ENCODE results near the gene ABHD6. TPM values are rescaled to one million over a fixed set of nuclear protein-coding genes. Genes with fewer than 3 reads are reported as not detected.
"Not testable (repeated sequence)": the region's sequence is repeated elsewhere in the genome, so short reads cannot be mapped to it uniquely, and the experiment has no call there.

ABHD6 gene
- total and polyA plus RNA-seq, 2 experiments from 2014 or later, result 24.6 to 25.1 TPM

GRCh38 chr3:58266577-58266976 is 29.0 kb downstream of the ABHD6 start:
- no peaks in the 10 kb centered on the region for H3K36me3 ChIP-seq (replicated peaks; ENCODE audit: insufficient read depth, low read depth)
- no peak overlapping the region for H3K27ac ChIP-seq
- no peaks in the 10 kb centered on the region for H3K9me2 ChIP-seq (replicated peaks; ENCODE audit: insufficient read depth)
- no peaks in the 10 kb centered on the region for H3K27me3 ChIP-seq
- no peak for TF ChIP-seq EZH2 (IDR thresholded peaks at IDR 0.05; ENCODE audit: borderline replicate concordance)
- TF ChIP-seq EZH2phosphoT487 (IDR thresholded peaks at IDR 0.05; ENCODE audit: low read depth, severe bottlenecking, unreplicated experiment), result no peak
- TF ChIP-seq, protein P1, sequence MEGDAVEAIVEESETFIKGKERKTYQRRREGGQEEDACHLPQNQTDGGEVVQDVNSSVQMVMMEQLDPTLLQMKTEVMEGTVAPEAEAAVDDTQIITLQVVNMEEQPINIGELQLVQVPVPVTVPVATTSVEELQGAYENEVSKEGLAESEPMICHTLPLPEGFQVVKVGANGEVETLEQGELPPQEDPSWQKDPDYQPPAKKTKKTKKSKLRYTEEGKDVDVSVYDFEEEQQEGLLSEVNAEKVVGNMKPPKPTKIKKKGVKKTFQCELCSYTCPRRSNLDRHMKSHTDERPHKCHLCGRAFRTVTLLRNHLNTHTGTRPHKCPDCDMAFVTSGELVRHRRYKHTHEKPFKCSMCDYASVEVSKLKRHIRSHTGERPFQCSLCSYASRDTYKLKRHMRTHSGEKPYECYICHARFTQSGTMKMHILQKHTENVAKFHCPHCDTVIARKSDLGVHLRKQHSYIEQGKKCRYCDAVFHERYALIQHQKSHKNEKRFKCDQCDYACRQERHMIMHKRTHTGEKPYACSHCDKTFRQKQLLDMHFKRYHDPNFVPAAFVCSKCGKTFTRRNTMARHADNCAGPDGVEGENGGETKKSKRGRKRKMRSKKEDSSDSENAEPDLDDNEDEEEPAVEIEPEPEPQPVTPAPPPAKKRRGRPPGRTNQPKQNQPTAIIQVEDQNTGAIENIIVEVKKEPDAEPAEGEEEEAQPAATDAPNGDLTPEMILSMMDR (IDR thresholded peaks at IDR 0.05; ENCODE audit: poor library complexity), result no peak
- 97% methylated on average over 1 of the region's 1 CpG for WGBS (ENCODE audit: low lambda C conversion rate, missing lambda C conversion rate)
- H3K4me1 ChIP-seq (ENCODE audit: insufficient read depth), result no peaks in the 10 kb centered on the region
- no peak overlapping the region for H2AFZ ChIP-seq
- DNase-seq (ENCODE audit: low spot score), result no peak
- no peaks in the 10 kb centered on the region for H4K20me1 ChIP-seq (ENCODE audit: insufficient read depth, poor library complexity, severe bottlenecking)
- H3K4me3 ChIP-seq, result no peak overlapping the region
- H3K79me2 ChIP-seq, result no peaks in the 10 kb centered on the region
- no peaks in the 10 kb centered on the region for H3K9me3 ChIP-seq (ENCODE audit: low read depth)
- no peak overlapping the region for H3K4me2 ChIP-seq

DNA sequence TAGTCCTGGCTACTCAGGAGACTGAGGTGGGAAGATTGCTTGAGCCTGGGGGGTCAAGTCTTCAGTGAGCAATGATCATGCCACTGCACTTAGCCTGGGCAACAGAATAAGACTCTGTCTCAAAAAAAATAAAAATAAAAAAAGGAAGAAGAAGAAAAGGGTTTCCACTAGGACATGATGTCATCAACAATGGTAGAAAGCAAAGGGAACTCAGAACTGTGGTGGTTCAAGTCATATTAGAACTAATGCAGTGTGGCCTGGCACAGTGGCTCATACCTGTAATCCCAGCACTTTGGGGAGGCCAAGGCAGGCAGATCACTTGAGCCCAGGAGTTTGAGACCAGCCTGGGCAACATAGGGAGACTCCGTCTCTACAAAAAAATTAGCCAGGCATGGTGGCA is 30.0 kb downstream of the ABHD6 start:
- not testable (repeated sequence) for H3K4me2 ChIP-seq; H3K79me2 ChIP-seq; H3K4me3 ChIP-seq; H3K27me3 ChIP-seq; H2AFZ ChIP-seq; H3K9me3 ChIP-seq (ENCODE audit: low read depth); H4K20me1 ChIP-seq (ENCODE audit: insufficient read depth, poor library complexity, severe bottlenecking); H3K4me1 ChIP-seq (ENCODE audit: insufficient read depth); DNase-seq (ENCODE audit: low spot score); H3K36me3 ChIP-seq (replicated peaks; ENCODE audit: insufficient read depth, low read depth); H3K27ac ChIP-seq; H3K9me2 ChIP-seq (replicated peaks; ENCODE audit: insufficient read depth)
- 100% methylated on average over 1 of the region's 1 CpG for WGBS (ENCODE audit: low lambda C conversion rate, missing lambda C conversion rate)

DNA sequence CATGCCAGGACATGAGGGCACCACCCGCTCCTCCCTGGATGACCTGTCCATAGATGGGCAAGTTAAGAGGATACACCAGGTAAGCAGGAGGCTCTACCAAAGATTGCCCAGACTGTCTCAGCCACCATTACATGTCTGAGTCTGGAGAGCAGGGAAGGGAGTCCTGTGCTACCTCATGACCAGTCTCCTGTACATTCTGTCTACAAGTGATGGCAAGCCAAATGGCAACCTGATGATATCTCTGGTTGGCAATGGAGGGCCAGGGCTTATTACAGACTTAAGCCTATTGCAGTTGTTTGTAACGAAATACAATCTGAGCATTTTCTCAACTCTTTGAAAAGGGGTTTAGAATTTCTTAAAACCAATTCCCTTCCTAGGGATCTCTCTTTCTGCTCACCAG is 31.8 kb downstream of the ABHD6 start:
- Histone ChIP-seq H3K4me3 (no peak overlapping the region), H3K36me3 (replicated peaks; ENCODE audit: insufficient read depth, low read depth) (no peaks in the 10 kb centered on the region), H3K4me2 (no peak overlapping the region), H3K27me3 (no peaks in the 10 kb centered on the region), H3K79me2 (no peaks in the 10 kb centered on the region), H3K9me2 (replicated peaks; ENCODE audit: insufficient read depth) (no peaks in the 10 kb centered on the region), H3K27ac (no peak overlapping the region), H3K9me3 (ENCODE audit: low read depth) (no peaks in the 10 kb centered on the region), H4K20me1 (ENCODE audit: insufficient read depth, poor library complexity, severe bottlenecking) (no peaks in the 10 kb centered on the region), H2AFZ (no peak overlapping the region), H3K4me1 (ENCODE audit: insufficient read depth) (no peaks in the 10 kb centered on the region)
- WGBS (ENCODE audit: low lambda C conversion rate, missing lambda C conversion rate), result 90% methylated on average over 2 of the region's 2 CpGs
- no peak for DNase-seq (ENCODE audit: low spot score)
- TF ChIP-seq EZH2 (IDR thresholded peaks at IDR 0.05; ENCODE audit: borderline replicate concordance) (no peak), EZH2phosphoT487 (IDR thresholded peaks at IDR 0.05; ENCODE audit: low read depth, severe bottlenecking, unreplicated experiment) (no peak)
- TF ChIP-seq, protein P1 (IDR thresholded peaks at IDR 0.05; ENCODE audit: poor library complexity), result no peak

DNA sequence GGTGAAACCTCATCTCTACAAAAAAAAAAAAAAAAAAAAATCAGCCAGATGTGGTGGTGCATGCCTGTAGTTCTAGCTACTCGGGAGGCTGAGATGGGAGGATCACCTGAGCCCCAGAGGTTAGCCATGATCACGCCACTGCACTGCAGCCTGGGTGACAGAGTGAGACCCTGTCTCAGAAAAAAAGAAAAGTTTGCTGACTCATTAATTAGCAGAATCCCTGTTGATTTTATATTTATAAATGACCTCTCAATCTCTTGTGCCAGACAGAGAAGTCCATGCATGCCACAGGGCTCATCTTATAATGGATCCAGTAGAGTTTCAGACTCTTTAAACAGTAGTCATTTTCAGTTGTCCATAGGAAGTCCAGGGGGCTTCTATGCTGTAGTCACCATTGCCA is 32.9 kb downstream of the ABHD6 start:
- TF ChIP-seq, protein P1 (IDR thresholded peaks at IDR 0.05; ENCODE audit: poor library complexity), result no peak
- TF ChIP-seq EZH2 (IDR thresholded peaks at IDR 0.05; ENCODE audit: borderline replicate concordance), result no peak
- no peak for TF ChIP-seq EZH2phosphoT487 (IDR thresholded peaks at IDR 0.05; ENCODE audit: low read depth, severe bottlenecking, unreplicated experiment)
- no peak overlapping the region for H3K4me3 ChIP-seq
- no peak overlapping the region for H3K4me2 ChIP-seq
- H2AFZ ChIP-seq, result no peak overlapping the region
- H3K27me3 ChIP-seq, result no peaks in the 10 kb centered on the region
- no peaks in the 10 kb centered on the region for H3K36me3 ChIP-seq (replicated peaks; ENCODE audit: insufficient read depth, low read depth)
- H4K20me1 ChIP-seq (ENCODE audit: insufficient read depth, poor library complexity, severe bottlenecking), result no peaks in the 10 kb centered on the region
- 97% methylated on average over 2 of the region's 2 CpGs for WGBS (ENCODE audit: low lambda C conversion rate, missing lambda C conversion rate)
- H3K9me2 ChIP-seq (replicated peaks; ENCODE audit: insufficient read depth), result no peaks in the 10 kb centered on the region
- H3K4me1 ChIP-seq (ENCODE audit: insufficient read depth), result no peaks in the 10 kb centered on the region
- H3K79me2 ChIP-seq, result no peaks in the 10 kb centered on the region
- H3K27ac ChIP-seq, result no peak overlapping the region
- no peak for DNase-seq (ENCODE audit: low spot score)
- no peaks in the 10 kb centered on the region for H3K9me3 ChIP-seq (ENCODE audit: low read depth)
